HEK293 (cell line): ENCODE results near the gene C2orf49.
A peak's percentile ranks its signal among the peaks of the same experiment; 100 is the strongest.

Experiments used
- CTCF ChIA-PET: fragments of 350-600 bp; formaldehyde crosslinking; extraction: SDS; loops from one replicate; lab custom pipeline; 2021; ENCODE audit warnings: antibody characterized with exemption; lab: Yijun Ruan, JAX
- POLR2A ChIA-PET: fragments of 300-600 bp; formaldehyde crosslinking; extraction: SDS; loops from one replicate; lab custom pipeline; 2020; ENCODE audit warnings: antibody characterized with exemption, inconsistent platforms; lab: Yijun Ruan, JAX
- H3K27ac ChIP-seq: fragments of 200-500 bp; sonication (Bioruptor generic); 2 replicates; pipeline ENCODE4 v1.5.1; 2014; ENCODE audit warnings: low read depth, low read length, control low read depth, inconsistent platforms; ENCODE audit errors: extremely low read depth
- H3K36me3 ChIP-seq, 2 experiments: fragments of 200-500 bp in 1 of 2; sonication (Bioruptor generic) in 1 of 2; 1 replicate in 1 of 2; 2 replicates in 1 of 2; pipeline ENCODE4 v1.5.1; 2014 to 2017; ENCODE audit warnings: inconsistent platforms in 2 of 2, low read length in 2 of 2; ENCODE audit not compliant: control insufficient read depth in 2 of 2, insufficient read depth in 1 of 2
- H3K4me1 ChIP-seq: fragments of 200-500 bp; sonication (Bioruptor generic); 2 replicates; pipeline ENCODE4 v1.5.1; 2014; ENCODE audit warnings: mild to moderate bottlenecking, low read length, inconsistent platforms; ENCODE audit not compliant: control insufficient read depth, insufficient read depth
- H3K4me3 ChIP-seq: 2 replicates; pipeline ENCODE4 v1.5.1; 2011; ENCODE audit warnings: low read depth, mild to moderate bottlenecking, control low read depth, low read length, moderate library complexity
- H3K9me3 ChIP-seq: fragments of 200-500 bp; sonication (Bioruptor generic); 2 replicates; pipeline ENCODE4 v1.5.1; 2014; ENCODE audit warnings: low read depth, low read length, inconsistent platforms; ENCODE audit not compliant: control insufficient read depth, insufficient read depth
- HIC1 ChIP-seq: fragments of 450-650 bp; formaldehyde crosslinking; IDR thresholded peaks from 2 replicates; pipeline ENCODE4 v1.5.1; 2016; ENCODE audit warnings: missing biosample characterization, missing genetic modification characterization
- INSM2 ChIP-seq: fragments of 450-650 bp; formaldehyde crosslinking; IDR thresholded peaks from 2 replicates; pipeline ENCODE4 v1.5.1; 2016; ENCODE audit warnings: missing biosample characterization, missing genetic modification characterization
- KLF1 ChIP-seq: fragments of 450-650 bp; formaldehyde crosslinking; IDR thresholded peaks from 2 replicates; pipeline ENCODE4 v1.5.1; 2016; ENCODE audit warnings: missing biosample characterization, missing genetic modification characterization
- ZNF10 ChIP-seq: fragments of 450-650 bp; formaldehyde crosslinking; IDR thresholded peaks from 2 replicates; pipeline ENCODE4 v1.5.1; 2017; ENCODE audit warnings: missing biosample characterization, missing genetic modification characterization
- ZNF626 ChIP-seq: fragments of 450-650 bp; sonication (Bioruptor Pico); formaldehyde crosslinking; IDR thresholded peaks from 2 replicates; pipeline ENCODE4 v1.5.1; 2018; ENCODE audit warnings: missing biosample characterization, missing genetic modification characterization, inconsistent platforms
- ZNF776 ChIP-seq: fragments of 450-650 bp; formaldehyde crosslinking; IDR thresholded peaks from 2 replicates; pipeline ENCODE4 v1.5.0; 2017; ENCODE audit warnings: missing biosample characterization, missing genetic modification characterization, borderline replicate concordance
- ZSCAN30 ChIP-seq: fragments of 450-650 bp; IDR thresholded peaks from 2 replicates; pipeline ENCODE4 v1.5.1; 2018; ENCODE audit warnings: missing biosample characterization, mild to moderate bottlenecking, missing genetic modification characterization, moderate library complexity
- TF ChIP-seq, protein P1 (sequence below): fragments of 450-650 bp; formaldehyde crosslinking; IDR thresholded peaks from 2 replicates; pipeline ENCODE4 v1.5.1; 2016; ENCODE audit warnings: missing biosample characterization, missing genetic modification characterization
- TF ChIP-seq, protein P2 (sequence below): fragments of 450-650 bp; formaldehyde crosslinking; IDR thresholded peaks from 2 replicates; pipeline ENCODE4 v1.5.1; 2016; ENCODE audit warnings: missing biosample characterization, missing genetic modification characterization
- TF ChIP-seq, protein P3 (sequence below): fragments of 450-650 bp; formaldehyde crosslinking; IDR thresholded peaks from 2 replicates; pipeline ENCODE4 v1.5.1; 2016; ENCODE audit warnings: missing biosample characterization, missing genetic modification characterization
- TF ChIP-seq, protein P4 (sequence below): fragments of 450-650 bp; formaldehyde crosslinking; IDR thresholded peaks from 2 replicates; pipeline ENCODE4 v1.5.1; 2017; ENCODE audit warnings: missing biosample characterization, missing genetic modification characterization

C2orf49 gene

GRCh38 chr2:105395691-105396090 is 58.4 kb downstream of the C2orf49 start (continued):
- no peak for TF ChIP-seq HIC1 (tag by site-specific recombination)
- no peak for TF ChIP-seq KLF1 (tag by site-specific recombination)
- TF ChIP-seq, protein P1, sequence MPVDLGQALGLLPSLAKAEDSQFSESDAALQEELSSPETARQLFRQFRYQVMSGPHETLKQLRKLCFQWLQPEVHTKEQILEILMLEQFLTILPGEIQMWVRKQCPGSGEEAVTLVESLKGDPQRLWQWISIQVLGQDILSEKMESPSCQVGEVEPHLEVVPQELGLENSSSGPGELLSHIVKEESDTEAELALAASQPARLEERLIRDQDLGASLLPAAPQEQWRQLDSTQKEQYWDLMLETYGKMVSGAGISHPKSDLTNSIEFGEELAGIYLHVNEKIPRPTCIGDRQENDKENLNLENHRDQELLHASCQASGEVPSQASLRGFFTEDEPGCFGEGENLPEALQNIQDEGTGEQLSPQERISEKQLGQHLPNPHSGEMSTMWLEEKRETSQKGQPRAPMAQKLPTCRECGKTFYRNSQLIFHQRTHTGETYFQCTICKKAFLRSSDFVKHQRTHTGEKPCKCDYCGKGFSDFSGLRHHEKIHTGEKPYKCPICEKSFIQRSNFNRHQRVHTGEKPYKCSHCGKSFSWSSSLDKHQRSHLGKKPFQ (tag by site-specific recombination): peak; percentile 52; the same call in 1 of the 2 replicates
- TF ChIP-seq ZSCAN30: no peak

- H3K9me3 ChIP-seq: no peaks in the 10 kb centered on the region
- peaks cover 0 to 26% of the 10 kb centered on the region in 2 experiments; a peak in 1 of 3 replicates for H3K36me3 ChIP-seq
- H3K4me3 ChIP-seq: peak overlapping the region; percentile 38
- ChIA-PET POLR2A (interaction anchor here (0.7 kb wide), 2 partner anchors 51 to 736 kb away, joined by 4 to 12 read pairs; no protein-coding TSS in a partner anchor), CTCF (interaction anchor here (0.7 to 1.5 kb wide), 4 partner anchors 27 to 152 kb away, joined by 3 to 5 read pairs (median 4); no protein-coding TSS in a partner anchor)
- peaks cover 7% of the 10 kb centered on the region; the same call in 1 of the 2 replicates for H3K4me1 ChIP-seq
- 0 out of 2 replicates have a peak, but pooled peaks have one; percentile 14 for TF ChIP-seq INSM2 (tag by site-specific recombination)
- TF ChIP-seq, protein P2, sequence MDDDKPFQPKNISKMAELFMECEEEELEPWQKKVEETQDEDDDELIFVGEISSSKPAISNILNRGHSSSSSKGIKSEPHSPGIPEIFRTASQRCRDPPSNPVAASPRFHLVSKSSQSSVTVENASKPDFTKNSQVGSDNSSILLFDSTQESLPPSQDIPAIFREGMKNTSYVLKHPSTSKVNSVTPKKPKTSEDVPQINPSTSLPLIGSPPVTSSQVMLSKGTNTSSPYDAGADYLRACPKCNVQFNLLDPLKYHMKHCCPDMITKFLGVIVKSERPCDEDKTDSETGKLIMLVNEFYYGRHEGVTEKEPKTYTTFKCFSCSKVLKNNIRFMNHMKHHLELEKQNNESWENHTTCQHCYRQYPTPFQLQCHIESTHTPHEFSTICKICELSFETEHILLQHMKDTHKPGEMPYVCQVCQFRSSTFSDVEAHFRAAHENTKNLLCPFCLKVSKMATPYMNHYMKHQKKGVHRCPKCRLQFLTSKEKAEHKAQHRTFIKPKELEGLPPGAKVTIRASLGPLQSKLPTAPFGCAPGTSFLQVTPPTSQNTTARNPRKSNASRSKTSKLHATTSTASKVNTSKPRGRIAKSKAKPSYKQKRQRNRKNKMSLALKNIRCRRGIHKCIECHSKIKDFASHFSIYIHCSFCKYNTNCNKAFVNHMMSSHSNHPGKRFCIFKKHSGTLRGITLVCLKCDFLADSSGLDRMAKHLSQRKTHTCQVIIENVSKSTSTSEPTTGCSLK: no peak
- TF ChIP-seq ZNF10 (tag by site-specific recombination): 0 out of 2 replicates have a peak, but pooled peaks have one; percentile 39
- TF ChIP-seq, protein P3, sequence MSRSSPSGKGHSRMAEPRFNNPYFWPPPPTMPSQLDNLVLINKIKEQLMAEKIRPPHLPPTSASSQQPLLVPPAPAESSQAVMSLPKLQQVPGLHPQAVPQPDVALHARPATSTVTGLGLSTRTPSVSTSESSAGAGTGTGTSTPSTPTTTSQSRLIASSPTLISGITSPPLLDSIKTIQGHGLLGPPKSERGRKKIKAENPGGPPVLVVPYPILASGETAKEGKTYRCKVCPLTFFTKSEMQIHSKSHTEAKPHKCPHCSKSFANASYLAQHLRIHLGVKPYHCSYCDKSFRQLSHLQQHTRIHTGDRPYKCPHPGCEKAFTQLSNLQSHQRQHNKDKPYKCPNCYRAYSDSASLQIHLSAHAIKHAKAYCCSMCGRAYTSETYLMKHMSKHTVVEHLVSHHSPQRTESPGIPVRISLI (tag by site-specific recombination): peak; percentile 72; the same call in 1 of the 2 replicates
- TF ChIP-seq, protein P4, sequence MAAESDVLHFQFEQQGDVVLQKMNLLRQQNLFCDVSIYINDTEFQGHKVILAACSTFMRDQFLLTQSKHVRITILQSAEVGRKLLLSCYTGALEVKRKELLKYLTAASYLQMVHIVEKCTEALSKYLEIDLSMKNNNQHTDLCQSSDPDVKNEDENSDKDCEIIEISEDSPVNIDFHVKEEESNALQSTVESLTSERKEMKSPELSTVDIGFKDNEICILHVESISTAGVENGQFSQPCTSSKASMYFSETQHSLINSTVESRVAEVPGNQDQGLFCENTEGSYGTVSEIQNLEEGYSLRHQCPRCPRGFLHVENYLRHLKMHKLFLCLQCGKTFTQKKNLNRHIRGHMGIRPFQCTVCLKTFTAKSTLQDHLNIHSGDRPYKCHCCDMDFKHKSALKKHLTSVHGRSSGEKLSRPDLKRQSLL (tag by site-specific recombination): 0 out of 2 replicates have a peak, but pooled peaks have one; percentile 21
- TF ChIP-seq ZNF776 (tag by site-specific recombination): no peak
- TF ChIP-seq ZNF626: no peak
- H3K27ac ChIP-seq: no peak overlapping the region
Observed at GRCh38 chr2:105396254-105397024, 59.1 kb downstream of the C2orf49 start.
